Gastrocnemius medialis (tissue), 4 donors: ENCODE data around the gene DIAPH1. TPM values are rescaled to one million over a fixed set of nuclear protein-coding genes. Genes with fewer than 3 reads are reported as not detected.
A peak's percentile ranks its signal among the peaks of the same experiment; 100 is the strongest.

Experiments
- ATAC-seq, 2 donors: fragments of 150-250 bp; one replicate each; pipeline ENCODE4 v1.9.1; 2016
- DNase-seq, 2 donors: peaks; one replicate each; pipeline ENCODE4 v3.0.0-alpha.2; 2019
- H3K27ac ChIP-seq, 4 donors: fragments of 200-600 bp; sonication (generic); 1 replicate in 1 of 4; 2 replicates in 3 of 4; pipeline ENCODE4 v1.5.1; 2016 to 2018; ENCODE audit warnings: mild to moderate bottlenecking in 2 of 4, moderate library complexity in 1 of 4
- H3K27me3 ChIP-seq, 3 donors: fragments of 200-600 bp; sonication (generic) in 2 of 3; 1 replicate in 1 of 3; 2 replicates in 2 of 3; pipeline versions ENCODE4 v1.5.1 to v1.6.0; 2016 to 2019; ENCODE audit warnings: mild to moderate bottlenecking in 1 of 3, moderate library complexity in 1 of 3
- H3K36me3 ChIP-seq, 2 donors: fragments of 200-600 bp; sonication (generic) in 1 of 2; one replicate each; pipeline ENCODE4 v1.5.1; 2017 to 2018
- H3K4me1 ChIP-seq, 2 donors: fragments of 200-600 bp; sonication (generic) in 1 of 2; one replicate each; pipeline ENCODE4 v1.5.1; 2016 to 2017; ENCODE audit warnings: mild to moderate bottlenecking in 2 of 2
- H3K4me3 ChIP-seq, 4 donors: fragments of 200-600 bp; sonication (generic) in 3 of 4; 1 replicate in 1 of 4; 2 replicates in 3 of 4; pipeline ENCODE4 v1.5.1; 2016 to 2019; ENCODE audit warnings: mild to moderate bottlenecking in 2 of 4
- H3K9me3 ChIP-seq, 3 donors: fragments of 200-600 bp; sonication (generic) in 2 of 3; 1 replicate in 1 of 3; 2 replicates in 2 of 3; pipeline ENCODE4 v1.5.1; 2016 to 2019
- CTCF ChIP-seq, 5 experiments: fragments of 450-650 bp in 3 of 5; fragments of 200-600 bp in 2 of 5; sonication (generic) in 2 of 5; IDR thresholded peaks in 4 of 5; conservative IDR thresholded peaks in 1 of 5; 1 replicate in 4 of 5; 2 replicates in 1 of 5; pipeline ENCODE4 v1.5.1; 2016 to 2019; ENCODE audit warnings: antibody characterized with exemption in 5 of 5, mild to moderate bottlenecking in 3 of 5, moderate library complexity in 3 of 5
- POLR2A ChIP-seq, 2 donors: fragments of 450-650 bp; IDR thresholded peaks; one replicate each; pipeline ENCODE4 v1.6.1; 2017; ENCODE audit warnings: antibody characterized with exemption in 2 of 2, mild to moderate bottlenecking in 2 of 2, moderate library complexity in 2 of 2
- in situ Hi-C, 4 donors: fragments of 200-750 bp; cut with MboI; loops; one replicate each; pipeline versions ENCODE4 v1.15.0 to v1.8.0; 2017; ENCODE audit warnings: low sequenced_read_pairs in 4 of 4
- intact Hi-C: fragments of 100-400 bp; cut with DNase I; formaldehyde crosslinking; loops from one replicate; pipeline ENCODE4 v1.15.1; 2023; ENCODE audit warnings: low total_unique reads
- total RNA-seq, 4 donors: library from RNA; depleted of rRNA; stranded (reverse); fragments of >200 nt; gene quantifications; one replicate each; pipeline versions ENCODE4 v1.1.0 to v1.2.3, GENCODE V29; 2016

The DIAPH1 gene
- total RNA-seq, 4 donors from 2014 or later: 98.3 to 324 (median 214) TPM

DNA sequence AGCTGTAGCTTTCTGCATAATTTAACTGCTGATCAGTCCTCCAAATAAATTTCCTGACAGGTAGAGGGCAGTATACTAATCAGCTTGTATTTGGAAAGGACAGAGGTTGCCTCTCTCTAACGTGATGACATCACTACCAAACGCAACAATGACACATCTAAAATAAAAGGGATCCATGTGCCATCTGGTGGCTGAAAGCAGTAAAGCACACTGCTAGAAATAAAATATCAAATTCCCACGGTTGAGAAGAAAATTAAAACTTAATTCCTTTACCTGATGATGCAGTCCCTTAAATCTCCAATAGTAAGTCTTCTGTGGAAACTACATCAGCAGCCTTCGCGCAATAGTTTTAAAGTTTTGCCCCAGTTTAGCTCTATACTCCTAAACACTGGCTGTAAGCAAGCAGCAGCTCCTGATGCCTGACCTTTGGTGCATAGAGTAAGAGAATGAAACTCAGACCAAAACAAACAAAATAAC lies 54.5 kb downstream of the DIAPH1 start:
- H3K4me1 ChIP-seq: peaks cover 31 to 40% of the 10 kb centered on the region in 2 donors
- H3K27me3 ChIP-seq: no peaks in the 10 kb centered on the region
- peak; percentile 77 for ATAC-seq
- intact Hi-C loops: loop anchor here (2.0 kb wide), 1 partner anchor 89 kb away; the partner anchor contains the start of gene PCDHGC3
- H3K4me3 ChIP-seq: peak overlapping the region in 2 of 4 donors; percentile 8 to 20
- in situ Hi-C loops: loop anchor here in 3 of 4 donors (5.0 to 25.0 kb wide), 7 partner anchors 42 to 852 kb away; partner anchors contain the start of genes PCDHB12 (in 2 of the 3), PCDHB13 (in 2 of the 3), PCDHB14 (in 2 of the 3) and TAF7 (in 2 of the 3)
- peak; percentile 59 to 63 for DNase-seq
- TF ChIP-seq POLR2A (IDR thresholded peaks at IDR 0.05) (no peak), CTCF (IDR thresholded peaks at IDR 0.05 in 4 of 5, conservative IDR thresholded peaks at IDR 0.05 in 1 of 5) (peak; percentile 92 to 100 (median 96))
- peak overlapping the region; percentile 77 to 92 (median 88) for H3K27ac ChIP-seq
- peaks cover 0 to 60% of the 10 kb centered on the region in 2 donors for H3K36me3 ChIP-seq
- no peaks in the 10 kb centered on the region for H3K9me3 ChIP-seq

GRCh38 chr5:141560725-141561483 lies 57.9 kb downstream of the DIAPH1 start:
- Histone ChIP-seq H3K27me3 (no peaks in the 10 kb centered on the region), H3K4me3 (peak overlapping the region in 3 of 4 donors; percentile 9 to 29 (median 23)), H3K27ac (peak overlapping the region; percentile 77 to 92 (median 88)), H3K36me3 (peaks cover 0 to 33% of the 10 kb centered on the region in 2 donors), H3K9me3 (no peaks in the 10 kb centered on the region), H3K4me1 (peaks cover 49 to 58% of the 10 kb centered on the region in 2 donors)
- DNase-seq (peak; percentile 89 to 95), ATAC-seq (peak; percentile 80 to 86)
- peak; percentile 31 to 58 for TF ChIP-seq POLR2A (IDR thresholded peaks at IDR 0.05)
- TF ChIP-seq CTCF (IDR thresholded peaks at IDR 0.05 in 4 of 5, conservative IDR thresholded peaks at IDR 0.05 in 1 of 5): peak; percentile 84 to 92 (median 88)
- intact Hi-C loops: loop anchor here (1.0 to 2.0 kb wide), 4 partner anchors 36 to 240 kb away; partner anchors contain the start of gene TAF7
- in situ Hi-C loops: loop anchor here in 3 of 4 donors (5.0 to 25.0 kb wide), 7 partner anchors 39 to 849 kb away; partner anchors contain the start of genes PCDHB12 (in 2 of the 3), PCDHB13 (in 2 of the 3), PCDHB14 (in 2 of the 3) and TAF7 (in 2 of the 3)

GRCh38 chr5:141560151-141560550 lies 58.6 kb downstream of the DIAPH1 start:
- intact Hi-C loops: loop anchor here (1.0 to 2.0 kb wide), 4 partner anchors 35 to 239 kb away; partner anchors contain the start of gene TAF7
- TF ChIP-seq CTCF (IDR thresholded peaks at IDR 0.05 in 4 of 5, conservative IDR thresholded peaks at IDR 0.05 in 1 of 5) (no peak), POLR2A (IDR thresholded peaks at IDR 0.05) (no peak)

DNA sequence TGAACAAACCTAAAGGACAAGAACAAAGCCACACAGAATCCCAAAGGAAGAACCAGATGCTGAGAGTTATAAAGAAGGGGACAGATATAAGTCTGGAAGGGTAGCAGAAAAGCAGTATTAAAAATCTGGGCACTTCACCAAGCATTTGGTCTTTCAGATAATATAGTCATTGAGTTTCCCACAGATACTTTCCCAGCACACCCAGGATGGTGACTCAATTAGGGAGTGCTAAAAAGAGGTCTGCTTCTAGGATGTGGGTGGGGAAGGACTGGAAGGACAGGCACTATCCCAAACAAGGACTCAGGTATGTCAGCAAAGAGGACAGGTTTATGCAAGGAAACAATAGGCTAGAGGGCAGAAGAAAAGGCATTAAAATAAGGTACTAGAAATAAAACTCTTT lies 59.3 kb downstream of the DIAPH1 start:
- Histone ChIP-seq H3K36me3 (peaks cover 0 to 23% of the 10 kb centered on the region in 2 donors), H3K9me3 (no peaks in the 10 kb centered on the region), H3K27ac (peak overlapping the region; percentile 77 to 92 (median 88)), H3K4me1 (peaks cover 47 to 54% of the 10 kb centered on the region in 2 donors), H3K4me3 (no peak overlapping the region), H3K27me3 (no peaks in the 10 kb centered on the region)
- no peak for TF ChIP-seq POLR2A (IDR thresholded peaks at IDR 0.05)
- TF ChIP-seq CTCF (IDR thresholded peaks at IDR 0.05 in 4 of 5, conservative IDR thresholded peaks at IDR 0.05 in 1 of 5): no peak
- DNase-seq (no peak), ATAC-seq (no peak)
- intact Hi-C loops: loop anchor here (2.0 kb wide), 1 partner anchor 139 kb away; the partner anchor contains the start of gene PCDHGA11
- in situ Hi-C loops: loop anchor here (5.0 to 25.0 kb wide), 4 partner anchors 135 to 847 kb away; partner anchors contain the start of genes PCDHB12 (in 2 of the 4), PCDHB13 (in 2 of the 4), PCDHB14 (in 2 of the 4) and PCDHGA11 (in 2 of the 4)

More at GRCh38 chr5:141560151-141560550, 58.6 kb downstream of the DIAPH1 start:
- ATAC-seq (peak; percentile 47 to 59), DNase-seq (no peak)
- Histone ChIP-seq H3K4me3 (peak overlapping the region in 3 of 4 donors; percentile 9 to 29 (median 23)), H3K27me3 (no peaks in the 10 kb centered on the region), H3K27ac (peak overlapping the region; percentile 77 to 92 (median 88)), H3K9me3 (no peaks in the 10 kb centered on the region), H3K36me3 (peaks cover 0 to 28% of the 10 kb centered on the region in 2 donors), H3K4me1 (peaks cover 49 to 58% of the 10 kb centered on the region in 2 donors)
- in situ Hi-C loops: loop anchor here in 3 of 4 donors (5.0 to 25.0 kb wide), 7 partner anchors 38 to 848 kb away; partner anchors contain the start of genes PCDHB12 (in 2 of the 3), PCDHB13 (in 2 of the 3), PCDHB14 (in 2 of the 3) and TAF7 (in 2 of the 3)
